NCI-H2227 (cell line): ENCODE measurements around the gene PSRC1.

ENCODE experiments used
- DNase-seq: peaks from one replicate; lab custom pipeline; 2025; ENCODE audit not compliant: unreplicated experiment; lab: John Stamatoyannopoulos, UW

The PSRC1 gene

DNA sequence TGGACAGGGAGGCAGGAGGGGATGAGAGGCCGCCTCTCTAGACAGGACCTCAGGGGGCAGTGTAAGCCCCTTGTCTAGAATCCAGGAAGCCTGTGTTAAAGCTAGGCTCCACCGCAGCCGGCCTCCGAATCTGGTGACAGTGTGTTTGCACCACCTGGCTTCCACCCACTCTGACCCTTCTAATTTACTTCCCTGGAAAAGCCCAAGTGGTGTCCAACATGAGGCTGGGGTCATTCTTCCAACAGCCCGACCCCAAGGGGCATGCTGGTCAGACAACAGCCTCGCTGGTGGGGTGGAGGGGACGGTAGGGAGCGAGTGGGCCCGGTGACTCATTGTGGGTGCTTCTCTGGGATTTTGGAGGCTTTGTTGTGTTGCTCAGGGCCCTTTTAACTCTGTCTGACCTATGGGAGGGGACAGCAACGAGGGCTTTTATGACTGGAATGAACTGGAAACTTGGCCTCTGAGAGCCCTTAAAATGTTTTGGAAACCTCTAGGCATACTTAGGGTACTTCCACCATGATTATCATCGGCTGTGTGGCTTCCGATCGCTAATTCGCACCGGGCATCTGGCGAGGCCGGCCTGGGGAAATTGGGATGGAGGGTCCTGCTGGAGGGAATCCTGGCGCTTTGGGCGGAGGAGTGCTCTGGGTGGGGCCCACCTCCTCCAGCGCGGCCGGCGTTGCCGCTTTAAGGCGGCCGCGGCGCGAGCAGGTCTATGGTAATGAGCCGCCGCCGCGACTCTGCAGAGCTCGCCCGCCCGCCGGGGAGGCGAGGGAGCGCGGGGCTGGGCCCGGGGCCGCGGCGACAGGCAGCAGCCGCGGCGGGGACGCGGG is 33.9 kb downstream of the PSRC1 start, which contains the start of gene CELSR2:
TSS of gene CELSR2 (plus strand) at position 743 of the 833 bp plus-strand sequence. CDS start 541 bp downstream, outside the sequence.
- DNase-seq, result peak; percentile 91

DNA sequence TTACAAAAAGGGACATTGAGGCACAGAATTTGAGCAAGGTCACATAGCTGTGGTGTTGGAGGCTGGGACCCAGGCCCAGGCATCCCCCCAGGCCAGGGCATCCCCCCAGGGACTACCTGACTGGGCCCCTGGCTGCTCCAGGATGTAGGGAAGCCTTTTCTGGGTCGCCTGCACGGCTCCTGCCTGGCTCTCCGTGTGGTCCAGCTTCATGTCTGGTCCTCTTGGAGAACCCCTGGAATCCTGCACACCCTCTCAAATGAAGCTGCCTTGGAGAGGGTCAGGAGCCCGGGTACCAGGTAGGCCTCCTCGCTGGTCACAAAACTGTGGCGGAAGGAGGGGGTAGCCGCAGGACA is 34.5 kb downstream of the PSRC1 start:
- no peak for DNase-seq

DNA sequence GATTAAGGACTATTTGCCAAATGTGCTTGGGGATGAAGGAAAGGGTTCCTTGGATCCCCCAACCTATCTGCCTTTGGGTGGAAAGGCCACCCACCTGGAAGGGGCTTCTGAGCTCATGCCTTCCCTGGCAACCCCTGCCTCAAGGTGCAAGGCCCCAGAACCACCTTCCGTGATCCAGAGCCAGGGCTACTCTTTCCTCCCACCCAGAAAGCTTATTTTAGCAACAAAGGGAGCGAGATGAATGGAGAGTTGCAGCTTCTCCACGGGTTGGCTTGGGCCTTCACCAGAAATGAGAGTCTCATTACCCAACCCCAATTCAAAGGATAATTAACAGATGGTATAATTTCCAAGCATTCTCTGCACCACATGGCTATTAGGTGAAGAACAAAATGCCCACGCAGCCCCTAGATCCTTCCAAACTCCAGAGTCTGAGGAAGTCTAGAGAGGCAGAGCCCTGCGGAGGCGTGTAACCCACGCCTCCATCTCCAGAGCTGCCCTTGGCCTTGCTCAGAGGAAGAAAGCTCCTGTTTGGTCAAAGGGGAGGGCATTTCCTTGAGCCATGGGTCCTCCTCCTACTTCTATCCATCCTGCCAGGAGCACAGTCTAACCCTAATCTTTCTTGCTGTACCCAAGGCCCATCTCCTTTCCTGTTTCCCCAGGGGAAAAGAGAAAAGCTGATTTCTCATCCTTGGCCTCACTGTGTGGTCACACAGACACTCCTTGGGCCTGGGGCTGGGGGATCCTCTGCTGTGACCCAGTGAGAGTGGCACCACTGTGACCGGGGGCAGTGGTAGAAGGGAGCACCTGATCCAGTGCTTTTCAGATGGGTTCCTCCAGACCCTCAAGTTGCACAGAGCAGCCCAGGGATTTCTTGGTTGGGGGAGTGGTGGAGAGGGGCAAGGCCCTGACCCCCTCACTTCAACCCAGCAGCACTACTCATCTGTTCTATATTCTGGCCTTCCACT is 35.3 kb downstream of the PSRC1 start:
- no peak for DNase-seq

DNA sequence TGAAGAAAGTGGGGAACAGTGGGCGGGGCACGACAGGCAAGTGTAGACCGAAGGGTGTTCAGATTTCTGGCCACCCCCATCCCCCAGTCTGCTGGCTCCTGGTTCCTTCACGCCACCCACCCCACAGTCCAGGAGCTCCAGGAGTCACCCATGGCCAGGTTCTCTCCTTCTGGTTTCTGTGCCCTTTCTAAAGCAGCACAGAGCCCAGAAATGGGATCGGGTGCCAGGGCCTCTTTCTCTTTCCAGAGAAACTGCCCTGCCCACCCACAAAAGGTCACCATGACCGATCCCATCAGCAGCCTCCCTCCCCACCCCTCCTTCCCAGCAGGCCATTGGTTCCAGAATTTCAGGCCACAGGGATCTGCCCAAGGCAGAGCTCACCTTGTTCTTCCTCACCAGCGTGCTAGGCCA is 36.8 kb downstream of the PSRC1 start:
- no peak for DNase-seq

DNA sequence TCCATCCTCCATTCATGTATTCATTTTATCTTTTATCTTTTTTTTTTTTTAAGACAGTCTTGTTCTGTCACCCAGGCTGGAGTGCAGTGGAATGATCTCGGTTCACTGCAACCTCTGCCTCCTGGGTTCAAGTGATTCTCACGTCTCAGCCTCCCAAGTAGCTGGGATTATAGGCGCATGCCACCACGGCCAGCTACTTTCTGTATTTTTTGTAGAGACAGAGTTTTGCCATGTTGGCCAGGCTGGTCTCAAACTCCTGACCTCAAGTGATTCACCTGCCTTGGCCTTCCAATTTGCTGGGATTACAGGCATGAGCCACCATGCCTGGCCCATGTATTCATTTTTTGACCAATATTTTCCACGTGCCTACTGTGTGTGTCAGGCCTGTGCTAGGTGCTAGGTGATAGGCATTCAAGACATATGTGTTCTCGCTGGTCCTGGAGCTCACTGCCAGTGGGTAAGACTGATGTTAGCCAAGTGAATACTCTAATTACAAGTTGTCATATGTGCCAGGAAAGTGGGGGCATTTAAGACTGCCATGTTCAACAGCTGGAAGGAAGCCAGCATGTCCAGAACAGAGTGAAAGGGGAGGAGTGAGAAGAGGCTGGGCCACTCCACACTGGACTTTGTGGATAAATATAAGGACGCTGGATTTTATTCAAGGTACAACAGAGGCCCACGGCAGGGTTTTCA is 38.9 kb downstream of the PSRC1 start:
- no peak for DNase-seq

DNA sequence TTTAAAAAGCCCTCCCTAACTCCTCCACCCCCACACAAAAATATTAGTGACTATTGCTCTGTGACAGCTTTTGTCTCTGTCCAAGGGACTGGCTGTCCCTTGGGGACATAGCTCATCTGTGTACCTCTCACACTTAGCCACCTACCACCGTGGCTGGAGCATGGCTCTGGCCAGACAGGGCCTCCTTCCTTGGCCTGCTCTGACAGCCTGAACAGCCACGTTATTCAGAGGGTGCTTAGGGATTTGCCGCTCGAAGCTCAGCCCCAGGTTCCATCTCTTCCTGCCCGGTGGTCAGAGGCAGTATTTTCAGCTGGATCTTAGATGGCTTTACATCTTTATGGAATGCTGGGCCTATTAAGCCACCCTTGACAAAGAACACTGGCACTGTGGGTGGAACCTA is 39.7 kb downstream of the PSRC1 start:
- DNase-seq, result no peak

DNA sequence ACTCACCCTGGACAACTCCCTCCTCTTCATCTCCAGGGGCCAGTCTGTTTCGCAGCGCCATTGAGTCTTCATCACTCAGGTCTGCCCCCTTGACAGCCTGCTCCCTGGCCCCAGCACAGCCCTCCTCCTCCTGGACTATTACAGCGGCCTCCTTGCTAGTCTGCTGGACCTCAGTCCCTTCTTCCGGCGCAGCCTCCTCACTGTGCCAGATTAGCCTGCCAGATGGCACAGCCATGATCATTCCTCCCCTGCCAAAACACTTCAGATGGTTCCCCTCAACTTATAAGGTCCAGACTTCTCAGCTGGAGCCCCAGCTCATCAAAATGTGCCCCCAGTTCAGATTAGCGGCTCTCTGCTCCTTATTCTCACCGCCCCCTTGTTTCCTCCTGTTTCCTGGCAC is 40.6 kb downstream of the PSRC1 start:
- DNase-seq, result no peak

DNA sequence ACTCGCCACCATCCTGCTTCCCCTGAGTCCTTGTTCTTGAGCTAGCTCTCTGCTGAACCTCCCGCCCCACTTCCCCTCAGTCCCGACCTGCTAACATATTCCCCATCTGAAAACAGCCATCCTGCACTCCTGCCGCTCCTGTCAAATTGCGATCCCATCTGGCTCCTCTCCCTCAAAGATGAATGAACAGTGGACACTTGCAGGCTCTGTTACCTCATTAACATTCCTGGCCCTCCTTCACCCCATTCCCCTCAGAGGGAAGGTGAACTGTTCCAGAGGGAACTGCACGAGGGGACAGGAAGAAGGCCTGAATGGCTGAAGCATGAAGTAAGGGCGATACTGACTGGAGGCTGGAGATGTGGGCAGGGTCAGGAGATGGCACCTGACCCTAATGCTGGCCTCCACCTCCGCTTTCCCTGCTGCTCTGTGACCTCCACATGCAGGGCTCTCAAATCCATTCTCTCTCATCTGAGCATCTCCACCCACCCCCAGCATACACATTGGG is 41.1 kb downstream of the PSRC1 start:
- no peak for DNase-seq

DNA sequence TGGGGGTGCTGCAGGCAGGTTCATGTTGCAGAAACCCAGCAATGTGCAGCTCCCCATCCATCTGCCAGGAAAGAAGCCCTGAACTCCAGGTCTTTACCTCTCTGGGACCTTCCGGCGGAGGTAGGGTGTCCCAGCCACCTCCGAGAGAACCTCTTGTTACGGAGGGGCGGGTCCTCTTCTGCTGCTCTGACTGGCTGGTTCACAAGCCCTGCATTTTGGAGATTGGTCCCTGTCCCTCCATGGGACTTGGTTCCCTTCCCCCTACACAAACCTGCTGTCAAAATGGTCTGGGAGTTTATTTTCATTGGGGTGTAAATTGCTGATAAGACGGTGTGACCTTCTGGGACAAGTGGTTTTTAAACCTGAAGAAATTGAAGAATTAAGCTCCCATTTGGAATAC is 41.6 kb downstream of the PSRC1 start:
- DNase-seq, result no peak

DNA sequence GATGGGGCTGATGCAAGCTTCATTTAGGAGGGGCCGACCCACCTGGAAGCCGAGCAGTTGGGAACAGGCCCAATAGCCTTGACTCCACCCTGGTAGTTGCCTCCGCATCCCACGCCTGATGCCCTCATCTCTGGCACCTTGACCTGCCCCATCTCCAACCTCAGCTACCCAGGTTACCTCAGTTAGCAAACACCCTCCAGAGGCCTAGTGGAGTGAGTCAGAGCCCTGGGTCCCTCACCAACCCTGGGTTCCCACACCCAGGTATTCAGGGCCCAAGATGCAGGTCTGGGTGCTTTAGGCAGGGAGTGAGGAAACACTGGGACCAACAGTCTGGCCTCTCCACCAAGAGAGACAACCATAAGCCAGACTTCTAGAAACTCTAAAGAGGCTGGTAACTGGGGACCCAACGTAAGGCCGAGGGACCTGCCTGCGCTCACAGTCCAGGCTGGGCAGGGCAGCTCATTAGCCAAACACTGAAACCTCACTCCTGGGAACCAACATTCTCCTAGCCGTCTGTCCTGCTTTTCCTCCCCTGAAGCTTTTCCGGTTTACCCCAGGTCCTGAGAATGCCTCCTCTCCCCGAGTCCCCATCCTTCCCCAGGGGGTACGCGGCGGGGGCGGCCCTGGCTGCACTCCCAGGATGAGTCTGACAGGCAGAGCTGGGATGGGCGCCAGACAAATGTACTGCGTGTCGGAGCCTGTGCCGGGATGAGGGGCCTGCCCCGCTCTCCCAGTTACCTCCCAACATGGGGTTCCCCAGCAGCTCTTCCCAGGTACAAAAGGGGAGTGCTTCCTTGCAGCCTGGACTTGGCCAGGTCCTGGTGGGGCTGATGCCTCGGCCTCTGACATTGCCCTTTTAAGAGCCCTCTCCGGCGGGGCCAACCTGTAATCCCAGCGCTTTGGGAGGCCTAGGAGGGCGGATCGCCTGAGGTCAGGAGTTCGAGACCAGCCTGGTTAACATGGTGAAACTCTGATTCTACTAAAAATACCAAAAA is 42.5 kb downstream of the PSRC1 start:
- no peak for DNase-seq

DNA sequence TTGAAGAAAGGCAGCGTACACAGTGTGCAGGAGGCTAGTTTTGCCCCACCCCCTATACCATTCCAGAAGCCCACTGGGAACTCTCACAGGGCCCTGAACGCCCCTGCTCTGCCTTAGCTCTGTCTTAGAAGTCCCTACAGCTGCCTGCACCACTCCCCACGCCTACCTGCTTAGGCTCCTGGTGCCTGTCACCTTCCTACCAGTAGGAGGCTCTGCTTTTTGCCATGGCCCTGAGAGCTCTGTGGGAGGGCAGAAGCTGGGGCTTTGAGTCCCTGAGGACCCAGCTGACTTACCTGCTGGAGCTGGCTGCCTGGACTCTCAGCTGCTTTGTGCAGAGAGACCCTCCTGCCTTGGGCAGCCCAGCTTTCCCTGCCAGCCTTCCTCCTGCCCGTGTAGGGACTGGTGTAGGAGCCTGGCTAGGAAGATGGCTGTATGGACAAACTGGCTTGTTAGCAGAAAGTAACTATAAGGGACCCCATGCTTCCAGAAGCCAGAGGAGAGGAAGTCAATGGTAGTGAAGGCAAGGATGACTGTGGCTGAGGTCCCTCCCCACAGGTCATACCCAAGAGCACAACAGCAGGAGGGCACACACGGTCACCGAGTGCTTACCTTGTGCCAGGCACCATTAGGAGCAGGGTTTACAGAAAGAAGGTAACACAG is 43.4 kb downstream of the PSRC1 start:
- peak; percentile 63 for DNase-seq

DNA sequence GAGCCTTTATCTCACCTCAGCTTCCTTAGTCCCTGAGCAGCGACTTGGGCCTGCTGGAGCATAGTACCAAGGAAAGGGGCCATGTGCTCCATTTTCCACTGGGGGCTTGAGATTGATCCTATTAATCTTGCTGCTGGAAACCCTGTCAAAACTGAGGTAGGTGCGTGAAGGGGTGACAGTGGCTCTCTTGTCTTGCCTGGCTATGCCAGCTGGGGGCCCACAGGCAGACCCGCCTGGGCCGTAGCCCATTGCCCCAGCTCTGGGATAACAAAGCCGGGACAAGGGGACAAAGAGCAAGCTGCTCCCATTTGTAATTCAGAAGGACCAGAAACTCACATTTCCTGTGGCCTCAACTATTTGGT is 43.9 kb downstream of the PSRC1 start:
- no peak for DNase-seq

DNA sequence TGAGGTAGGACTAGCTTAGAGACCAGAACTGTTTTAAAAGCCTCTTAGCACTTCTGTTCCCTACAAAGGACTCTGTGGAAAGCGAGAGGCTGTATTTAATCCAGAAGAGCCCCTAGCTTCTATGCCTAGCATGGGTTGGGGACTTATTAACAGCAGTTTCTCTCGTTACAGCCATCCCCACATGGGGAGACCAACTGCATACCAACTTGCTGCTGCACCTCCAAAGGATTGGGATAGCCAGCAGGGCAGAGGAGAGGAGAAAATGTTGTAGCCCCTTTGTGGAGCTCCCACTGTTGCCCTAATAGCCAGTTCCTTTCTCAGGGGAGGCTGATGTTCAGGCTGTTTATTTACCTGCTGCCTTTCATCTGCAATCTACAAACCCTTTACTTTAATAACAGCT is 44.6 kb downstream of the PSRC1 start:
- DNase-seq, result peak; percentile 54

DNA sequence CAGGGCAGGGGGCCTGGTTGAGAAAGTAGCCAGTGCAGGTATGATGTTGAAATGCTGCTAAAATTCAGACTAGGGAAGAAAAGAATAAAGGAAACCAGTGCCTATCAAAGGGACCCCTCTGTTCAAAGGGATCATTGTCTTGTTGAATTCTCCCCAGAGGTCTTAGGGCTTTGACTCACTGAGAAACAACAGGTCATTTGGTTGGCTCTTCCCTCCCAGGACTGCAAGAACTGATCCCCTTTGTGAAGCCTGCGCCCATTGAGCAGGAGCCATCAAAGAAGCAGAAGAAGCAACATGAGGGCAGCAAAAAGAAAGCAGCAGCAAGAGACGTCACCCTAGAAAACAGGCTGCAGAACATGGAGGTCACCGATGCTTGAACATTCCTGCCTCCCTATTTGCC is 45.4 kb downstream of the PSRC1 start:
- no peak for DNase-seq

DNA sequence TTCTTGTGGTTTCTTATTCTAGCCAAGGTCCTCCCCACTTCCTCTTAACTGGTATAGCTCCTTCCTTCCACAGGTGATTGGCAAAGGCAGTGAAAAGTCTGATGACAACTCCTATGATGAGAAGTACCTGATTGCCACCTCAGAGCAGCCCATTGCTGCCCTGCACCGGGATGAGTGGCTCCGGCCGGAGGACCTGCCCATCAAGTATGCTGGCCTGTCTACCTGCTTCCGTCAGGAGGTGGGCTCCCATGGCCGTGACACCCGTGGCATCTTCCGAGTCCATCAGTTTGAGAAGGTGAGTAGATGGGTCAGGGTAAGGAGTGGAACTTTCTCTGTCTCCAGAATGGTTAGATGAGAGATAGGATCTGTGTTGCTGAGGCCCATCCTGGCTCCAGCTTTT is 47.8 kb downstream of the PSRC1 start:
- DNase-seq, result no peak

DNA sequence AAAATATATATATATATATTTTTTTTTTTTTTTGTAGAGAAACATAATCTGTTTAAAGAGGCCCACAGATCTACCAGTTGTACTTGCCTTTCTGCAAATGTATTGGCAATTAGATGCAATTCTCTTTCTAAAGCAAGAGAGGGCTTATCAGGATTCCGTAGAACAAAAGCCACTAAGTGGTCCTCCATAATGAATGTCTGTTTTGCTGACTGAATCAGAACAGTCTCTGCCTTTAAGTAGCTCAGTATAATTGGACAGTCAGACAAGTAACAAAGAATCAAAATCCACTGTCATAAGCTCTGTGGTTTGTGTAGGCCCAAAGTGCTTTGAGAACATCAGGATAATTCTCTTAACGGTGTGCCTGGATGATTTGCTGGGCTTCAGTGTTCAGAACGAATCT is 51.9 kb downstream of the PSRC1 start:
- DNase-seq, result peak; percentile 14
